GM19351 (cell line): ENCODE data around the gene ATP1A4.

Experiments used
- ATAC-seq: cut with Tn5 transposase; IDR thresholded peaks from one replicate; pipeline ENCODE4 v1.9.1; 2021; ENCODE audit warnings: mild to moderate bottlenecking, moderate library complexity; ENCODE audit not compliant: unreplicated experiment

The ATP1A4 gene

GRCh38 chr1:160204526-160205241 lies 53.3 kb downstream of the ATP1A4 start:
- peak; percentile 59 for ATAC-seq

DNA sequence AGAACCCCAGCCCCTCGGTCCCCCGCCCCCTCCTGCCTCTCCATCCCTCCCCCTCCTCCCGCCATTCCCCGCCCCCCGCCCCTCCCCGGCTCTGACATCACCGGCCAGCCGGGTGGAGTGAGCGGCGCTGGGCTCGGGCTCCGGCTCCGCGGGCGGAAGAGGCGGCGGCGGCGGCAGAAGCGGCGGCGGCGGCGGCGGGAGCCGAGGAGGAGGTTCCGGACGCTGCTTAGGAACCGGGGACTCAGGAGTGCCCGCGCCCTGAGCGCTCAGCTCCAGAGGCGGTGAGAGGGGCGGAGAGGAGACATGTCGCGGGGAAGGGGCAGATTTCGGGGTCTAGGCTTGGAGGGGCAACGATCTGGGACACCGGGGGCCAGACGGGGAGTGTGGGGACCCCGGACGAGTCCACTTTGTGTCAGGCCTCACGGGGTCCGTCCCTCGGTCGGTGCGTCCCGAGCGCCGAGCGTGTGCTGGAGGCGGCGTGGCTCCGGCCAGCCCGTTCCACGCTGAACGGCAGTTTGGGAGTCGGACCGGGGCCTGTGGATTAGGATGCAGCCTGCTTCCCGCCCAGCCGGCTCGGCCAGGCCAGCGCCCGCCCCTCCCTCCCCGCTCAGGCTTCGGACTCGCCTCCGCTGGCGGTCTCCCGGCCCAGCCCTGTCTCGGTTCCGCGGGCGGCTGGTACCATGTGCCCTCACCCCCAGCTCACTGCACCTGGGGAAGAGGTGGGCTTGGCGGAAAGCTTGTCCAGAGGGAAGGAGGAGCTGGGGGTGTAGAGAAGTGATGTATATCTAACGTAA lies 54.0 kb downstream of the ATP1A4 start, which contains the start of gene PEA15:
TSS of gene PEA15 (plus strand) at position 143 of the 794 bp plus-strand sequence. CDS start 6,161 bp downstream, outside the sequence.
- peak; percentile 46 for ATAC-seq

DNA sequence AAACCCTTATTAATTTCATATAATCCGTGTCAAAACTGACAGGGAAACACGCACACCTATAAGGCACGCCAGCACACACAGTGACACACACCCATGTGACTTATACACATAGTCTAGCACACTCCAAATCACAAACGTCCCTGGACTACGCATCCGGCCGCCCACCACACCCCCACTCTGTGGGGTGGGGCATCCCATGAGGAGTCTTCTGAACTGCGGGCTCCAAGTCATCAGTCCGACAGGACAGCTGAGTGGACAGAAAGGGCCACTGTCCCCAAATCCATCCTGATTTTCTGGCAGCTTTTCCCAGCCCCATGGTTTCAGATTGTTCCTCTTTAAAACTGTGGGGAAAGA lies 54.6 kb downstream of the ATP1A4 start:
- peak; percentile 50 for ATAC-seq

DNA sequence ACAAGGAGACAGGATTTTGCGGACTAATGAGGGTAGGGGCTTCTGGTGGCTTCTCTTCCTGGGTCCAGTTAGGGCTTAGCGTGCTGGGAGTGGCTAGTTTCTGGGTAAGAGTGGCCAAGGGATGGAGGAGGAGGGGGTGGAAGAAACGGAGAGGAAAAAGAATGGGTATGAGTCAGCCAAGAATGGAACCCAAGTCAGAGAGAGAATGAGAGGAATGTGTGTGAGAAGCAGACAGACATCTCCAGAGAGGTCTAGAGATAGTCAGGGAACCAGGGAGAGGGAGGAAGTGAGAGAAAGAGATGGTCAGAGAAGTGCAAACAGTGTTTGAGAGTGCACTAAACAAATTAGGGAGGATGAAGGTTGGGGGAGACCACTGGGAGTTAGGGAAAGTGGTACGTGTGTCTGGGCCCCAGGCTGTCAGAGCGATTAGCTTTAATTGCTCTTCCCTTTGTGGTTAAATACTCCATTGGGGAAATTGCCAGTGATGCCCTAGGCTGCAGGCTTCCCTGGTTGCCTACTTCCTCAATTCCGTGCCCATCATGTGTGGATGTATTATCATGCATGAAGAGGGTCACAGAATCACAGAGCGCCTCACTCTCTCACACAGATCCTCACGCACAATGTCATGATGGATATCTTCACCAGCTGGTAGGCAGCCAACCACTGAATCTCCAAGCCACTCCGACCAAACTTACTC lies 55.2 kb downstream of the ATP1A4 start:
- no peak for ATAC-seq

DNA sequence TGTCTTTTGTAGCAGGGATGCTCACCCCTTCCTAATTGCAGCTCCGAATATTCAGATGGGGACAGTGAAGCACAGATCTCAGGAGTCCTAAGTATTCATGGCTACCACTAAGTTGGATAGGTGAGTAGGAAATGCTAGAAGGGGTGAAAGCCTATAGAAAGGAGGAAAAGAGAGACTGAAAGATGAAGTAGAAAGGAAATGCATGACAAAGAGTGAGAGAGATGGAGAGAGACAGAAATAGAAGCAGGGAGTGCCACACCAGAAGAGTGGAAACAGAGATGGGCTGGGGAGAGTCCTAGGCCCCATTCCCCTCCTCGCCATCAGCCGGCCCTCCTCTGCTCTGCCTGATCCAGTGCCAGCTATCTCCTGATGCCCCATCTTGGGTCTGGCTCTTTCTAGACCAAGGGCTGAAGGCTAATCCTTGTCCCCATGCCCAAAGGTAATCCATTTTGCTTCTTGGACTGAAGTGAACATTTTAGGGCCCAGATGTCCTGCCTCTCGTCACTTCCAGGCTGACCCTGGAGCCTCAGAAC lies 55.8 kb downstream of the ATP1A4 start:
- ATAC-seq = no peak

GRCh38 chr1:160207771-160208556 lies 56.6 kb downstream of the ATP1A4 start:
- no peak for ATAC-seq

GRCh38 chr1:160208557-160209320 lies 57.3 kb downstream of the ATP1A4 start:
- ATAC-seq = no peak

GRCh38 chr1:160209321-160210046 lies 58.1 kb downstream of the ATP1A4 start:
- no peak for ATAC-seq

DNA sequence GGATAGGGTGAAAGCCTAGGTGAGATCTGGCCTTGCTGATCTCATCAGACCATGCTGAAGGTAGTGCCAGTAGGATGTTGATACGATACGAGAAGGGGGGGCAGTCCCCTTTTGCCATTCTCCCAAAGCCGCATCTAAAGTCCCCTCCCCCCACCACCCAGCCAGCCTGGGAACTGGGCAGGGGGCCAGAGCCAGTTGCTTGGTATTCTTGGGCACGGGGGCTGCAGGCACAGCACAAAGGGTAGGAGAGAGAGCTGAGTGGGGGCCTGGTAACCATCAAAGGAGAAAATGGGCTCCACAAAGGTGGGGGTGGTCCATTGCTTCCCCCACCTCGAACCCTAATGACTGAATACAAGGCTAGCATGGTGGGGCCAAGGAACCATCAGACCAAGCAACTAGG lies 59.2 kb downstream of the ATP1A4 start:
- no peak for ATAC-seq

DNA sequence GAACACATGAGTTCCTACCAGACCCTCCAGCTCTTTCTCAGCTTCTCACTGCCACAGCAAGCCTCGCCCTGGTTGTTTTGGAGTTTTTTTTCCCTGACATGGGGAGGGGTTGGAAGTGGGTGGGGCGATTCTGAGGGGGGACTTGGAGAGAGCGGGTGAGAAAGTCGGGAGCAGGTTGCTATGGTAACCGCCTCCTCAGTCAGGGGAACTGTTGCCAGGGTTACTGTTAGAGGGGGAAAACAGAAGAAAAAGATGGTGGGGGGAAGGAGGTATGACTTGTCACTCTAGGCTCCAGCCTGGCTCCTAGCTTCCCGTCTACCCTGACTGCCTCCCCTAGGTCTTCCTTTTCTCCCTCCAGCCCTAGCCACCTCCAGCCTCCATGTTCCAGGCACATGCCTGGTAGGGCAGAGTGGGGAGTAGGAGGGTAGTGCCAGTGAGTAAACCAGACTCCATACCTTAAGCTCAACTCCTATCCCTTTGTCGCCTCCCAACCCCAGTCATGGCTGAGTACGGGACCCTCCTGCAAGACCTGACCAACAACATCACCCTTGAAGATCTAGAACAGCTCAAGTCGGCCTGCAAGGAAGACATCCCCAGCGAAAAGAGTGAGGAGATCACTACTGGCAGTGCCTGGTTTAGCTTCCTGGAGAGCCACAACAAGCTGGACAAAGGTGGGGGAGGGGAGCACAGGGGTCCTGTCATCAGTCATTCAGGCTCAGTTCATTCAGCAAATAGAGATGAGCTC lies 59.8 kb downstream of the ATP1A4 start:
- no peak for ATAC-seq

GRCh38 chr1:160214481-160215140 lies 63.2 kb downstream of the ATP1A4 start:
- no peak for ATAC-seq

- no peak for ATAC-seq
These were observed 64.9 kb downstream of the ATP1A4 start for GRCh38 chr1:160216301-160216700.

DNA sequence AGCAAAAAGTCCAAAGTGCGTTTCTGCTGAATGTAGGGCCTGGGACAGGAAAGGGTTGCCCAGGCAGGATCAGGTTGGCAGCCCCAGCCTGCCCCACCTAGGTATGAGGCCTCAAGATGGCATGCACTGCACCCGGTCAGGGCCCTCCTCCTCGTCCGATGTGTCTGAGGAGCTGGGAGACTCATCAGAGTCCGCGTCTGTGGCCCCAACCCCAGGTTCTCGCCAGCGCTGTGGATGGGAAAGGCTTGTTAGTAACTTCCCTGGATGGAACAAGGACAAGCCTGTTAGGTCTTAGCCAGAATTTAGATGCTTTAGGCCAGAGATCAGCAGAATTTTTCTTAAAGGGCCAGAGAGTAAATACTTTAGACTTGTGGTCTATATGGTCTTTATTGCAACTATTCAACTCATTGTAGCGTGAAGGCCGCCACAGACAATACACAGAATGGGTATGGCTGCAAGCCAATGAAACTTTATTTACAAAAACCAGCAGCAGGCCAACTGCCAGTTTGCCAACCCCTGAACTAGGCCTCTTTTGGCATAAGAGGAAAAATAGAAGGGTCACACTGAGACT lies 66.2 kb downstream of the ATP1A4 start:
- no peak for ATAC-seq

DNA sequence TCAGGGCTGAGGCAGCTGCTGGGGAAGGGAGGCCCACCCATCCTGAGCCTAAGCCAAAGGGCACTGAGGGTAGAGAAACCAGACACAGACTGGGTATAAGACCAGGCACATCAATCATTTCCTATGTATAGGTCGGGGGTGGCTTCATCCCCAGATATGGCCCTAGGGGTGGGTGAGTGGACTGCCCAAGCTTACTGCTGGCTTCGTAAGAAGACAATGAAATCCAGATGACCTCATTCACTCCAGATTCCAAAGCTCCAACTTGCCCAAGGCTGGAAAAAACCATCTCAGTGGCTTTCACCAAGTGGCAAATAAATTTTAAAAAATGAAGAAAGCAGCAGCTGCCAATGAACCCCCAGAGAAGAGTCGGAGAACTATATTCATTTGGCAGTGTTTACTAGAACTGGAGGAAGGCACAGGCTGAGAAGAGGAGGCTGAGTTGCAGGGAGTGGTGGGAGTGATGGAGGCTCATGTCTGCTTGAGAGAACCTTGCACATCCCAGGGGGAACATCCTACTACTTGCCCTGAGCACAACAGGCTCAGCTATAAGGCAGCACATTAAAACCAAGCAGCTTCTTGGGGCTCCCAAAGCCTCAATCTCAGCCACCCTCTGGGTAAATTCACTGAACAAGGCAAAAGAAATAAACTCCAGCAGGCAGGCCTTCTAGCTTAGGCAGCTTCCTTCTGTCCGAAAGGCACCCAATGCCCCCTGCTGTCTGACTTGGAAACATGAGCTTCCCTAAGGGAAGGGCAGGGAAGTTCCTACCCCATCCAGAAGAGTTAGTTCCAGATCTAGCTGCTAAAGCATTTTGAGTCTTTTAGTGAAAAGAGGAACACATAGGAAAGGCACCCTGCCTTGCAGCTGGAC lies 67.9 kb downstream of the ATP1A4 start:
- no peak for ATAC-seq

DNA sequence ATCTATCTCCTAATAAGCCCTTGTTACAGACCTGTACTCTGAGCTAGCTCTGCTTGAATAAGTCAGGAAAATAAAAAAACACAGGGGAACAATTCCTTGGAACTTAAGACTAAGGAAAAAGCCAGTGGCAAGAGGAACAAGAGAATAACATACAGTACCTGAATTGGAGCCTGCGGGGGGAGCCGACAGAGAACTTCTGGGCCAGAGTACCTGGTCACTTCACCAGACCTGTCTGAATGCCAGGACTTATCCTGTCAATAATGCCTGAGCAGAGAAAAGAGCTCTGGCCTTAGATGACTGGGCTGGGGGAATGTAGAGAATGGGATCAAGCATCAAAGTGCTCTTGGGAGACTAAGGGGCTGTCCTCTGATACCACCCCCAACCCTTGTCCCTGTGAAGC lies 68.9 kb downstream of the ATP1A4 start:
- ATAC-seq = no peak

GRCh38 chr1:160221089-160221488 lies 69.7 kb downstream of the ATP1A4 start:
- ATAC-seq = no peak

DNA sequence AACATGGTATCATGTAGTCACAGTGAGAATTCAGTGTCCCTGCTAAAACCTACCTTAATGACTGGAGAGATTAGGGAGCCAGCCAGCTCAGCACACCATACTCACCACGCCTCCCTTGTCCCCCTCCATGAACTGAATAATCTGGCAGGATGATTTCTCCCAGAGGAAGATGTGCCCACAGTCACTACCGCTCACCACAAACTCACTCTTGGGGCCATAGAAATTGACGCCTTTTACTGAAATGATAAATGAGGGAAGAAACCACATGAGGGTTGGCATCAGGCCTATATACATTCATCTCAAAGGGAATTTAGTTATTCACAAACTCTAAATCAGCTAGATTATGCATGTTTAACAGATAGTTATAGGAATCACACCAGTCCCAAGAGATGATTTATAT lies 71.1 kb downstream of the ATP1A4 start:
- no peak for ATAC-seq
